HepG2 (cell line): Measurements from ENCODE around the gene CHSY3. TPM values are rescaled to one million over a fixed set of nuclear protein-coding genes. Genes with fewer than 3 reads are reported as not detected.

Experiments
- ATAC-seq: fragments of 200-7000 bp; cut with Tn5 transposase; 3 replicates; pipeline ENCODE4 v1.9.1; 2020; ENCODE audit warnings: mild to moderate bottlenecking, moderate library complexity
- BruUV-seq: library from RNA; stranded (reverse); fragments of 400-500 nt; replicated peaks from 2 replicates; lab custom pipeline; 2021; lab: Mats Ljungman, UMichigan
- CTCF ChIA-PET: fragments of 300-600 bp; formaldehyde crosslinking; extraction: SDS; loops from one replicate; lab custom pipeline; 2021; ENCODE audit warnings: low total read pairs, inconsistent platforms, low intra/inter-chr PET ratio; lab: Yijun Ruan, JAX
- POLR2A ChIA-PET: fragments of 350-600 bp; sonication (Branson Sonifier 250); formaldehyde crosslinking; loops from one replicate; lab custom pipeline; 2020; ENCODE audit warnings: antibody characterized with exemption, inconsistent platforms; lab: Yijun Ruan, JAX
- DNase-seq: peaks from one replicate; pipeline ENCODE4 v3.0.0-alpha.2; 2015; ENCODE audit warnings: low spot score
- FAIRE-seq: peaks from 3 replicates; lab custom pipeline; 2011; peaks lifted over from hg19 to GRCh38; lab: Jason Lieb, UNC
- H2AFZ ChIP-seq: one replicate; pipeline ENCODE4 v1.6.1; 2011; ENCODE audit warnings: low read length, inconsistent platforms
- H3K27ac ChIP-seq: fragments of 300-600 bp; 3 replicates; pipeline ENCODE4 v1.8.0; 2011; ENCODE audit warnings: mixed run types, mild to moderate bottlenecking, mixed read lengths, low read length, inconsistent platforms; ENCODE audit not compliant: insufficient read depth; ENCODE audit errors: extremely low read length
- H3K27me3 ChIP-seq, 2 experiments: fragments of 200-600 bp in 1 of 2; 2 replicates in 1 of 2; 3 replicates in 1 of 2; pipeline versions ENCODE4 v1.6.0 to v1.8.0; 2011; ENCODE audit warnings: low read length in 2 of 2, mild to moderate bottlenecking in 2 of 2, moderate library complexity in 2 of 2, inconsistent platforms in 1 of 2; ENCODE audit not compliant: insufficient read depth in 2 of 2, control insufficient read depth in 1 of 2
- H3K36me3 ChIP-seq, 2 experiments: fragments of 200-600 bp in 1 of 2; replicated peaks in 1 of 2; 2 replicates in 1 of 2; 3 replicates in 1 of 2; pipeline versions ENCODE4 v1.5.1 to v1.8.0; 2011; ENCODE audit warnings: low read length in 2 of 2, inconsistent platforms in 1 of 2; ENCODE audit not compliant: insufficient read depth in 2 of 2, control insufficient read depth in 1 of 2
- H3K4me1 ChIP-seq: 2 replicates; pipeline ENCODE4 v1.5.1; 2012; ENCODE audit warnings: low read length, inconsistent platforms; ENCODE audit not compliant: insufficient read depth
- H3K4me2 ChIP-seq: 2 replicates; pipeline ENCODE4 v1.6.0; 2011; ENCODE audit warnings: low read depth, low read length, inconsistent platforms
- H3K4me3 ChIP-seq, 3 experiments: fragments of 200-600 bp in 1 of 3; sonication (generic), shearing (Covaris generic) in 1 of 3; replicated peaks in 1 of 3; 2 replicates each; pipeline ENCODE4 v1.5.1; 2011 to 2016; ENCODE audit warnings: low read length in 3 of 3, inconsistent platforms in 2 of 3, low read depth in 2 of 3, mild to moderate bottlenecking in 2 of 3, control low read depth in 1 of 3, mixed read lengths in 1 of 3; ENCODE audit not compliant: insufficient read depth in 1 of 3
- H3K79me2 ChIP-seq: one replicate; pipeline ENCODE4 v1.6.1; 2011; ENCODE audit warnings: low read length, inconsistent platforms; ENCODE audit not compliant: insufficient read depth
- H3K9ac ChIP-seq: 2 replicates; pipeline ENCODE4 v1.6.0; 2011; ENCODE audit warnings: mild to moderate bottlenecking, low read depth, low read length, inconsistent platforms; ENCODE audit not compliant: insufficient read depth
- H3K9me3 ChIP-seq: 2 replicates; pipeline ENCODE4 v1.5.1; 2012; ENCODE audit warnings: mild to moderate bottlenecking, low read length
- H4K20me1 ChIP-seq: 2 replicates; pipeline ENCODE4 v1.6.0; 2011; ENCODE audit warnings: inconsistent platforms, mild to moderate bottlenecking, low read length, moderate library complexity; ENCODE audit not compliant: insufficient read depth
- MAF1 ChIP-seq: sonication (generic); formaldehyde crosslinking; IDR thresholded peaks from 2 replicates; pipeline ENCODE4 v1.5.0; 2020; ENCODE audit warnings: missing genetic modification reagents, borderline replicate concordance
- MAFF ChIP-seq: IDR thresholded peaks from 2 replicates; pipeline ENCODE4 v1.6.1; 2011; ENCODE audit warnings: low read depth, low read length, improper control_type of control experiment
- MAFK ChIP-seq, 2 experiments: IDR thresholded peaks in 1 of 2; conservative IDR thresholded peaks in 1 of 2; 2 replicates each; pipeline ENCODE4 v1.6.1; 2011; ENCODE audit warnings: improper control_type of control experiment in 2 of 2, low read length in 2 of 2
- ZNF382 ChIP-seq: sonication (generic); formaldehyde crosslinking; IDR thresholded peaks from 2 replicates; pipeline ENCODE4 v1.5.0; 2020; ENCODE audit warnings: missing genetic modification reagents, mild to moderate bottlenecking, borderline replicate concordance
- ZNF687 ChIP-seq: sonication (generic); formaldehyde crosslinking; IDR thresholded peaks from 2 replicates; pipeline ENCODE4 v1.5.1; 2020; ENCODE audit warnings: mild to moderate bottlenecking, missing genetic modification reagents, moderate library complexity
- WGBS: methylation state at CpG from one replicate; pipeline ENCODE4 v1.1.6; 2017; ENCODE audit warnings: low lambda C conversion rate; 5-methylcytosine and 5-hydroxymethylcytosine counted together
- in situ Hi-C: cut with HindIII; loops from 2 replicates; pipeline ENCODE4 v1.10.0; 2017; ENCODE audit warnings: low pct_unique_long_range_greater_than_20kb; ENCODE audit not compliant: extremely low pct_ligation_motif_present
- intact Hi-C: fragments of 100-400 bp; cut with micrococcal nuclease; formaldehyde crosslinking; loops from one replicate; pipeline ENCODE4 v1.10.0; 2022; ENCODE audit not compliant: unreplicated experiment
- polyA plus RNA-seq, 8 experiments: library from polyadenylated mRNA; depleted of rRNA in 3 of 8; stranded (reverse) in 7 of 8; unstranded in 1 of 8; fragments of >200 nt; fragmentation: Illumina TruSeq in 4 of 8; extraction: Trizol in 4 of 8; gene quantifications; 2 replicates each; pipeline versions ENCODE4 v1.2.1 to v1.2.3, GENCODE V29; 2011 to 2016; ENCODE audit warnings: low read depth in 4 of 8, missing spikeins in 1 of 8, mixed read lengths in 1 of 8; ENCODE audit not compliant: insufficient read depth in 1 of 8
- total RNA-seq, 5 experiments: library from RNA; depleted of rRNA; stranded (reverse); fragments of >200 nt; fragmentation: Illumina TruSeq; extraction: Trizol; gene quantifications; 2 replicates each; pipeline ENCODE4 v1.2.3, GENCODE V29; 2016; ENCODE audit warnings: low read depth in 1 of 5

The CHSY3 gene
- total and polyA plus RNA-seq, 2 of the 13 experiments (the other 11 are each of a cell fraction or from before 2014, with no cell fraction given): 0.26 to 4.1 TPM

- H3K9me3 ChIP-seq: peaks cover 9% of the 10 kb centered on the region; the same call in 1 of the 2 replicates
- BruUV-seq: no TSS peak
- no peak for FAIRE-seq
- no peak for TF ChIP-seq MAF1 (CRISPR knock-in tag)
- H3K27ac ChIP-seq: no peak overlapping the region
- 66% methylated on average over 8 of the region's 8 CpGs for WGBS
- no peaks in the 10 kb centered on the region for H3K4me1 ChIP-seq
- no peaks in the 10 kb centered on the region for H3K79me2 ChIP-seq
- no peak for ATAC-seq
- no peaks in the 10 kb centered on the region for H3K36me3 ChIP-seq
- no peak for DNase-seq
- no peaks in the 10 kb centered on the region for H3K27me3 ChIP-seq
- H4K20me1 ChIP-seq: no peaks in the 10 kb centered on the region
- in situ Hi-C loops: no loop called here
- H3K4me3 ChIP-seq: no peak overlapping the region
- no peak overlapping the region for H2AFZ ChIP-seq
- intact Hi-C loops: no loop called here
- no peak overlapping the region for H3K4me2 ChIP-seq
- H3K9ac ChIP-seq: no peak overlapping the region
- CTCF ChIA-PET: no interaction called here
- POLR2A ChIA-PET: no interaction called here
These were observed 114.4 kb downstream of the CHSY3 start for GRCh38 chr5:130018641-130019040.

- H3K27me3 ChIP-seq: no peaks in the 10 kb centered on the region
- H3K9ac ChIP-seq: no peak overlapping the region
- ChIA-PET POLR2A (no interaction called here), CTCF (no interaction called here)
- no peak overlapping the region for H2AFZ ChIP-seq
- no peak overlapping the region for H3K4me2 ChIP-seq
- no peaks in the 10 kb centered on the region for H3K9me3 ChIP-seq
- no peak for DNase-seq
- no peaks in the 10 kb centered on the region for H3K36me3 ChIP-seq
- H4K20me1 ChIP-seq: no peaks in the 10 kb centered on the region
- no peak overlapping the region for H3K4me3 ChIP-seq
- intact Hi-C loops (no loop called here), in situ Hi-C loops (no loop called here)
- H3K27ac ChIP-seq: no peak overlapping the region
- no peaks in the 10 kb centered on the region for H3K4me1 ChIP-seq
- ATAC-seq: no peak
- FAIRE-seq: no peak
- no TSS peak for BruUV-seq
- TF ChIP-seq ZNF382 (CRISPR knock-in tag) (no peak), MAFK (conservative IDR thresholded peaks at IDR 0.05 in 1 of 2, IDR thresholded peaks at IDR 0.05 in 1 of 2; ENCODE audit: low read length in 2 of 2) (peak; percentile 80 to 84), ZNF687 (no peak), MAFF (peak; percentile 77)
- no peaks in the 10 kb centered on the region for H3K79me2 ChIP-seq
These were observed 116.7 kb downstream of the CHSY3 start for GRCh38 chr5:130021000-130021399.
